ENCODE data around the gene BABAM2.

BABAM2 gene

GRCh38 chr2:27890924-27891672 is 569 bp downstream of the BABAM2 start:
- peaks cover 6% of the 10 kb centered on the region; the same call in 1 of the 2 replicates for H3K36me3 ChIP-seq (ENCODE audit: insufficient read depth, low read length)
- H3K27me3 ChIP-seq (ENCODE audit: insufficient read depth, low read length): no peaks in the 10 kb centered on the region
- H2AFZ ChIP-seq (ENCODE audit: low read length, unreplicated experiment): peak overlapping the region; percentile 66
- H3K4me1 ChIP-seq (ENCODE audit: control insufficient read depth, insufficient read depth, low read length, unreplicated experiment): peaks cover 28% of the 10 kb centered on the region
- H3K4me3 ChIP-seq (ENCODE audit: low read depth, low read length): peak overlapping the region; percentile 87
- peak overlapping the region; percentile 97 for H3K27ac ChIP-seq (ENCODE audit: low read depth, low read length)
- H3K79me2 ChIP-seq (ENCODE audit: control insufficient read depth, insufficient read depth, low read length, unreplicated experiment): peaks cover 34% of the 10 kb centered on the region

- Histone ChIP-seq H3K36me3 (ENCODE audit: insufficient read depth, low read length) (peaks cover 12% of the 10 kb centered on the region; the same call in 1 of the 2 replicates), H3K27me3 (ENCODE audit: insufficient read depth, low read length) (no peaks in the 10 kb centered on the region), H2AFZ (ENCODE audit: low read length, unreplicated experiment) (no peak overlapping the region), H3K27ac (ENCODE audit: low read depth, low read length) (peak overlapping the region; percentile 97), H3K79me2 (ENCODE audit: control insufficient read depth, insufficient read depth, low read length, unreplicated experiment) (peaks cover 34% of the 10 kb centered on the region), H3K4me1 (ENCODE audit: control insufficient read depth, insufficient read depth, low read length, unreplicated experiment) (peaks cover 25% of the 10 kb centered on the region), H3K4me3 (ENCODE audit: low read depth, low read length) (peak overlapping the region; percentile 87)
Observed at GRCh38 chr2:27891673-27892105, 1.2 kb downstream of the BABAM2 start.

- Histone ChIP-seq H3K27ac (ENCODE audit: low read depth, low read length) (no peak overlapping the region), H3K79me2 (ENCODE audit: control insufficient read depth, insufficient read depth, low read length, unreplicated experiment) (peaks cover 34% of the 10 kb centered on the region), H3K27me3 (ENCODE audit: insufficient read depth, low read length) (no peaks in the 10 kb centered on the region), H2AFZ (ENCODE audit: low read length, unreplicated experiment) (no peak overlapping the region), H3K4me1 (ENCODE audit: control insufficient read depth, insufficient read depth, low read length, unreplicated experiment) (peaks cover 25% of the 10 kb centered on the region), H3K36me3 (ENCODE audit: insufficient read depth, low read length) (peaks cover 19% of the 10 kb centered on the region), H3K4me3 (ENCODE audit: low read depth, low read length) (no peak overlapping the region)
Observed at GRCh38 chr2:27893006-27893405, 2.5 kb downstream of the BABAM2 start.

- no peaks in the 10 kb centered on the region for H3K27me3 ChIP-seq (ENCODE audit: insufficient read depth, low read length)
Observed at GRCh38 chr2:27897717-27898116, 7.2 kb downstream of the BABAM2 start.

GRCh38 chr2:27901234-27901633 is 10.7 kb downstream of the BABAM2 start:
- H3K79me2 ChIP-seq (ENCODE audit: control insufficient read depth, insufficient read depth, low read length, unreplicated experiment): peaks cover 4% of the 10 kb centered on the region
- peaks cover 25% of the 10 kb centered on the region for H3K4me1 ChIP-seq (ENCODE audit: control insufficient read depth, insufficient read depth, low read length, unreplicated experiment)
- no peaks in the 10 kb centered on the region for H3K27me3 ChIP-seq (ENCODE audit: insufficient read depth, low read length)
- peaks cover 20% of the 10 kb centered on the region for H3K36me3 ChIP-seq (ENCODE audit: insufficient read depth, low read length)
- H3K4me3 ChIP-seq (ENCODE audit: low read depth, low read length): no peak overlapping the region
- no peak overlapping the region for H2AFZ ChIP-seq (ENCODE audit: low read length, unreplicated experiment)
- peak overlapping the region; percentile 19; the same call in 1 of the 2 replicates for H3K27ac ChIP-seq (ENCODE audit: low read depth, low read length)

More at GRCh38 chr2:27897717-27898116, 7.2 kb downstream of the BABAM2 start:
- Histone ChIP-seq H3K27ac (ENCODE audit: low read depth, low read length) (no peak overlapping the region), H3K36me3 (ENCODE audit: insufficient read depth, low read length) (peaks cover 24% of the 10 kb centered on the region), H2AFZ (ENCODE audit: low read length, unreplicated experiment) (no peak overlapping the region), H3K4me1 (ENCODE audit: control insufficient read depth, insufficient read depth, low read length, unreplicated experiment) (peaks cover 13% of the 10 kb centered on the region), H3K79me2 (ENCODE audit: control insufficient read depth, insufficient read depth, low read length, unreplicated experiment) (peaks cover 9% of the 10 kb centered on the region), H3K4me3 (ENCODE audit: low read depth, low read length) (no peak overlapping the region)

GRCh38 chr2:27902098-27902497 is 11.6 kb downstream of the BABAM2 start:
- H3K79me2 ChIP-seq (ENCODE audit: control insufficient read depth, insufficient read depth, low read length, unreplicated experiment): peaks cover 4% of the 10 kb centered on the region
- peak overlapping the region; percentile 19; the same call in 1 of the 2 replicates for H3K27ac ChIP-seq (ENCODE audit: low read depth, low read length)
- peaks cover 25% of the 10 kb centered on the region for H3K4me1 ChIP-seq (ENCODE audit: control insufficient read depth, insufficient read depth, low read length, unreplicated experiment)
- peaks cover 13% of the 10 kb centered on the region; the same call in 1 of the 2 replicates for H3K36me3 ChIP-seq (ENCODE audit: insufficient read depth, low read length)
- H3K4me3 ChIP-seq (ENCODE audit: low read depth, low read length): no peak overlapping the region
- H3K27me3 ChIP-seq (ENCODE audit: insufficient read depth, low read length): no peaks in the 10 kb centered on the region
- no peak overlapping the region for H2AFZ ChIP-seq (ENCODE audit: low read length, unreplicated experiment)

- Histone ChIP-seq H3K36me3 (ENCODE audit: insufficient read depth, low read length) (peaks cover 9% of the 10 kb centered on the region; the same call in 1 of the 2 replicates), H3K79me2 (ENCODE audit: control insufficient read depth, insufficient read depth, low read length, unreplicated experiment) (peaks cover 4% of the 10 kb centered on the region), H3K27ac (ENCODE audit: low read depth, low read length) (no peak overlapping the region; the same call in 1 of the 2 replicates), H3K27me3 (ENCODE audit: insufficient read depth, low read length) (no peaks in the 10 kb centered on the region), H3K4me3 (ENCODE audit: low read depth, low read length) (no peak overlapping the region), H3K4me1 (ENCODE audit: control insufficient read depth, insufficient read depth, low read length, unreplicated experiment) (peaks cover 25% of the 10 kb centered on the region), H2AFZ (ENCODE audit: low read length, unreplicated experiment) (no peak overlapping the region)
Observed at GRCh38 chr2:27903018-27903417, 12.5 kb downstream of the BABAM2 start.

GRCh38 chr2:27903649-27904404 is 13.3 kb downstream of the BABAM2 start:
- Histone ChIP-seq H3K4me1 (ENCODE audit: control insufficient read depth, insufficient read depth, low read length, unreplicated experiment) (peaks cover 25% of the 10 kb centered on the region), H3K4me3 (ENCODE audit: low read depth, low read length) (no peak overlapping the region), H3K27me3 (ENCODE audit: insufficient read depth, low read length) (no peaks in the 10 kb centered on the region)

GRCh38 chr2:27904405-27904665 is 13.8 kb downstream of the BABAM2 start:
- Histone ChIP-seq H3K27me3 (ENCODE audit: insufficient read depth, low read length) (no peaks in the 10 kb centered on the region), H3K27ac (ENCODE audit: low read depth, low read length) (no peak overlapping the region), H3K4me1 (ENCODE audit: control insufficient read depth, insufficient read depth, low read length, unreplicated experiment) (peaks cover 25% of the 10 kb centered on the region), H3K4me3 (ENCODE audit: low read depth, low read length) (no peak overlapping the region), H3K36me3 (ENCODE audit: insufficient read depth, low read length) (0 out of 2 replicates have a peak, but pooled peaks cover 4% of the 10 kb centered on the region), H2AFZ (ENCODE audit: low read length, unreplicated experiment) (no peak overlapping the region), H3K79me2 (ENCODE audit: control insufficient read depth, insufficient read depth, low read length, unreplicated experiment) (peaks cover 4% of the 10 kb centered on the region)

More at GRCh38 chr2:27903649-27904404, 13.3 kb downstream of the BABAM2 start:
- Histone ChIP-seq H2AFZ (ENCODE audit: low read length, unreplicated experiment) (no peak overlapping the region), H3K79me2 (ENCODE audit: control insufficient read depth, insufficient read depth, low read length, unreplicated experiment) (peaks cover 4% of the 10 kb centered on the region), H3K36me3 (ENCODE audit: insufficient read depth, low read length) (0 out of 2 replicates have a peak, but pooled peaks cover 4% of the 10 kb centered on the region), H3K27ac (ENCODE audit: low read depth, low read length) (no peak overlapping the region; the same call in 1 of the 2 replicates)

GRCh38 chr2:27906074-27906473 is 15.5 kb downstream of the BABAM2 start:
- H3K79me2 ChIP-seq (ENCODE audit: control insufficient read depth, insufficient read depth, low read length, unreplicated experiment): peaks cover 7% of the 10 kb centered on the region
- H3K4me1 ChIP-seq (ENCODE audit: control insufficient read depth, insufficient read depth, low read length, unreplicated experiment): peaks cover 24% of the 10 kb centered on the region
- no peak overlapping the region for H3K27ac ChIP-seq (ENCODE audit: low read depth, low read length)
- no peak overlapping the region for H2AFZ ChIP-seq (ENCODE audit: low read length, unreplicated experiment)
- H3K36me3 ChIP-seq (ENCODE audit: insufficient read depth, low read length): 0 out of 2 replicates have a peak, but pooled peaks cover 4% of the 10 kb centered on the region
- H3K4me3 ChIP-seq (ENCODE audit: low read depth, low read length): no peak overlapping the region
- H3K27me3 ChIP-seq (ENCODE audit: insufficient read depth, low read length): no peaks in the 10 kb centered on the region
